ENCODE results near the gene MPG.

Gene MPG

DNA sequence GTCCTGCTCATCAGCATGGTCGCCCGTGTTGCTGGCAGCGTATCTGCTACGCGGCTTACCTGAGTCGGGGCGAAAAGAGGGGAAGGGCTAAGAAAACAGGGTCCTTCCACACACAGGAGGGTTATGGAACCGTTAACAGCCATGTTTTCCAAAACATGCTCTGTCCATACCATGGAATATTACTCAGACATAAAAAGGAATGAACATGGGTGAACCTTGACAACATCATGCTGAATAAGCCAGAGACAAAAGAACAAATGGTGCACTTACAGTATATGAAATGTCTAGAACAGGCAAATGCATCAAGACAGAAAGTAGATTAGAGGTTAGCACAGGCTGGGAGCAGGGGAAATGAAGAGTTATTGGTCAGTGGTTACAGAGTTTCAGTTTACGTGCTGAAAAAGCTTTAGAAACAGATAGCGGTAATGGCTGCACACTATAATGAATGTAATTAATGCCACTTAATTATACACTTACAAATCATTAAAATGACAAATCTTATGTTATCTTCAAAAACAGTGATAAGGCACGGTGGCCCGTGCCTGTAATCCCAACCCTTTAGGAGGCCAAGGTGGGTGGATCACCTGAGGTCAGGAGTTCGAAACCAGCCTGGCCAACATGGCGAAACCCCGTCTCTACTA lies 52.6 kb downstream of the MPG start:
- Histone ChIP-seq H3K4me3 (replicated peaks; ENCODE audit: low read depth, low read length) (no peak overlapping the region), H3K27me3 (replicated peaks; ENCODE audit: control insufficient read depth, insufficient read depth, low read length) (no peaks in the 10 kb centered on the region), H3K36me3 (ENCODE audit: control insufficient read depth, insufficient read depth, low read length) (peaks cover 1% of the 10 kb centered on the region)
- no peak for DNase-seq (ENCODE audit: extremely low read depth, insufficient read length)
- TF ChIP-seq, protein P1, sequence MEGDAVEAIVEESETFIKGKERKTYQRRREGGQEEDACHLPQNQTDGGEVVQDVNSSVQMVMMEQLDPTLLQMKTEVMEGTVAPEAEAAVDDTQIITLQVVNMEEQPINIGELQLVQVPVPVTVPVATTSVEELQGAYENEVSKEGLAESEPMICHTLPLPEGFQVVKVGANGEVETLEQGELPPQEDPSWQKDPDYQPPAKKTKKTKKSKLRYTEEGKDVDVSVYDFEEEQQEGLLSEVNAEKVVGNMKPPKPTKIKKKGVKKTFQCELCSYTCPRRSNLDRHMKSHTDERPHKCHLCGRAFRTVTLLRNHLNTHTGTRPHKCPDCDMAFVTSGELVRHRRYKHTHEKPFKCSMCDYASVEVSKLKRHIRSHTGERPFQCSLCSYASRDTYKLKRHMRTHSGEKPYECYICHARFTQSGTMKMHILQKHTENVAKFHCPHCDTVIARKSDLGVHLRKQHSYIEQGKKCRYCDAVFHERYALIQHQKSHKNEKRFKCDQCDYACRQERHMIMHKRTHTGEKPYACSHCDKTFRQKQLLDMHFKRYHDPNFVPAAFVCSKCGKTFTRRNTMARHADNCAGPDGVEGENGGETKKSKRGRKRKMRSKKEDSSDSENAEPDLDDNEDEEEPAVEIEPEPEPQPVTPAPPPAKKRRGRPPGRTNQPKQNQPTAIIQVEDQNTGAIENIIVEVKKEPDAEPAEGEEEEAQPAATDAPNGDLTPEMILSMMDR (IDR thresholded peaks at IDR 0.05; ENCODE audit: insufficient read depth, low read length, poor library complexity, severe bottlenecking), result no peak

GRCh38 chr16:132120-132519 lies 54.1 kb downstream of the MPG start:
- H3K27me3 ChIP-seq (replicated peaks; ENCODE audit: control insufficient read depth, insufficient read depth, low read length), result no peaks in the 10 kb centered on the region
- H3K36me3 ChIP-seq (ENCODE audit: control insufficient read depth, insufficient read depth, low read length), result no peaks in the 10 kb centered on the region; the same call in none of the 2 replicates
- TF ChIP-seq, protein P1 (IDR thresholded peaks at IDR 0.05; ENCODE audit: insufficient read depth, low read length, poor library complexity, severe bottlenecking), result no peak
- no peak overlapping the region for H3K4me3 ChIP-seq (replicated peaks; ENCODE audit: low read depth, low read length)
- no peak for DNase-seq (ENCODE audit: extremely low read depth, insufficient read length)

- TF ChIP-seq, protein P1 (IDR thresholded peaks at IDR 0.05; ENCODE audit: insufficient read depth, low read length, poor library complexity, severe bottlenecking), result no peak
- H3K27me3 ChIP-seq (replicated peaks; ENCODE audit: control insufficient read depth, insufficient read depth, low read length), result no peaks in the 10 kb centered on the region
- no peaks in the 10 kb centered on the region; the same call in none of the 2 replicates for H3K36me3 ChIP-seq (ENCODE audit: control insufficient read depth, insufficient read depth, low read length)
- H3K4me3 ChIP-seq (replicated peaks; ENCODE audit: low read depth, low read length), result no peak overlapping the region
- DNase-seq (ENCODE audit: extremely low read depth, insufficient read length), result no peak
Measured at GRCh38 chr16:133716-134115, 55.7 kb downstream of the MPG start.
